NCI-H2227 (cell line): ENCODE measurements around the gene SSBP1.
"Not testable (repeated sequence)": the region's sequence is repeated elsewhere in the genome, so short reads cannot be mapped to it uniquely, and the experiment has no call there.

Experiments
- DNase-seq: peaks from one replicate; lab custom pipeline; 2025; ENCODE audit not compliant: unreplicated experiment; lab: John Stamatoyannopoulos, UW

The SSBP1 gene, protein sequence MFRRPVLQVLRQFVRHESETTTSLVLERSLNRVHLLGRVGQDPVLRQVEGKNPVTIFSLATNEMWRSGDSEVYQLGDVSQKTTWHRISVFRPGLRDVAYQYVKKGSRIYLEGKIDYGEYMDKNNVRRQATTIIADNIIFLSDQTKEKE

DNA sequence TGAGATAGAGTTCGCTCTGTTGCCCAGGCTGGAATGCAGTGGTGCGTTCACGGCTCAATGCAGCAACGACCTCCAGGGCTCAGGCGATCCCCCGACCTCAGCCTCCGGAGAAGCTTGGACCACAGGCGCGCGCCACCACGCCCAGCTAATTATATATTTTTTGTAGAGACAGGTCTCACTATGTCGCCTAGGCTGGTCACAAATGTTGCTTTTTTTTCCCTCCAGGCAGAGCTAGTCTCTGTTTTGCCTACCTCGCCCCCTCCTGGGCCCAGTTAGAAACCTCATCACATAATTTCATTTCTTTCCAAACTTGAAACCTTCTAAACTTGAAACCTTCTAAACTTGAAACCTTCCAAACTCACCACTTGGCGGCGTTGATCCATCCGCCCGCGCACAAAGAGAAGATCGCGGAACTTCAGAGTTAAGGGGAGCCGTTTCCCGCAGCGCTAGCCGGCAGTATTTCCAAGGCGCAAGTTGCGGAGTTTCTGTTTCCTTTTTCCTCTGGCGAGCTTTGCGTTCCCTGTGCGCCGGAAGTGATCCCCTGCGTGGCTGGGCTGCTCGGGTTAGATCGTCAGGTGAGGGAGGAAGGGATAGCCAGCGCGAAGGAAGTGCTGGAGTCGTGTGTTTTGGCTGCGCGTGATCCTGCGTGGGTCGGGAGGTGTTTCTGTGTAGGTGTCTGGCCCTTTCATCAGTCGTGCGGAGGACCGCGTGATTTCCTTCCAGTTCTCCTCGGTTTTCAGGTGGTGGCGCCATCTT lies at the start of gene SSBP1:
Gene SSBP1, plus strand, starts transcription at position 523 of the 756 bp plus-strand sequence. CDS start 809 bp downstream, outside the sequence.
- DNase-seq = peak; percentile 98

DNA sequence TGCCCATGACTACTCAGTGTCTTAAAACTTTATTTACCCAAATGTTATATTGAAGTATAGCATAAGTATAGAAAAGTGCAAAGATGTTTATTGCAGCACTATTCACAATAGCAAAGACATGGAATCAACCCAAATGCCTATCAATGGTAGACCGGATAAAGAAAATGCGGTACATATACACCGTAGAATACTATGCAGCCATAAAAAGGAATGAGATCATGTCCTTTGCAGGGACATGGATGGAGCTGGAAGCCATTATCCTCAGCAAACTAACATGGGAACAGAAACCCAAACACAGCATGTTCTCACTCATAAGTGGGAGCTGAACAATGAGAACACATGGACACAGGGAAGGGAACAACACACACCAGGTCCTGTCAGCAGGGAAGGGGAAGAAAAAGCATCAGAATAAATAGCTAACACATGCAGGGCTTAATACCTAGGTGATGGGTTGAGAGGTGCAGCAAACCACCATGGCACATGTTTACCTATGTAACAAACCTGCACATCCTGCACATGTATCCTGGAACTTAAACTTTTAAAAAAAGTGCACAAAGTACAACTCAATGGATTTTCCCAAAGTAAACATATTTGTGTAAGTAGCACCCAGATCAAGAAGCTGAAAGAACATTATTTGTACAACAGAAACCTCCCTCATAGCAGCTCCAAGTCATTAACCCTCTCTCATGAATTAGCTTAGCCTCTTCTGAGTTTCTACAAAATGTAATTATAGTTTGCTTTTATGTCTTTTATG lies 48.9 kb upstream of the SSBP1 start:
- DNase-seq = not testable (repeated sequence)

DNA sequence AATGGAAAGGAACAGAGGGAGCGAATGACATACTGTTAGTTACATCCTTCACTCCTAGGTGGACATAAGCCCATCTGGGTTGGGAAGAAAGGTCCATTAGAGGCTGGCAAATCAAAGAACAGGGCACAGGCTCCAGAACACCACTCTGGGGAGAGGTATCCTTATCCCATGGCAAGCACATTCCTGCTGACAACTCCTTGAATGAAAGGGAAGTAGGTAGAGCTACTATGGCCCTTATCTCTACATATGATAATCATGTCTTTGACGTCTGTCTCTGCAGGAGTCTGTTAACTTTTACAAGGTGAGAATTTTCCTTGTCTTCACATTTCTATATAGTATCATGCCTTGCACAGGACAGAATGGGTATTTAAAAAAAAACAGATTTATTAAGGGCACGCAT lies 46.6 kb upstream of the SSBP1 start:
- no peak for DNase-seq

DNA sequence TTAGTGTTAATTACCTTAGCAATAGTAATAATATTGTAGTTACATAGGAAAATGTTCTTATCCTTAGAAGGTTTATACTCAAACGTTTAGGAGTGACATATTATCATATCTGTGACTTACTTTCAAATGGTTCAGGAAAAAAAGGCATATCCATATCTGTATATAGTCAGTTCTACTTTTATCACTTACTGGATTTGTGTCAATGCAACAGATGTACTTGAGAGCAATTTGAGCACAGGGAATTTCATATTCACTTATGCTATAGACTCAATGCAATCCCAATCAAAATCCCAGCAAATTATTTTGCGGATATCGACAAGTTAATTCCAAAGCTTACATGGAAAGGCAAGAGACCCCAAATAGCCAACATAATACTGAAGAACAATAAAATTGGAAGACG lies 46.2 kb upstream of the SSBP1 start:
- DNase-seq = no peak

DNA sequence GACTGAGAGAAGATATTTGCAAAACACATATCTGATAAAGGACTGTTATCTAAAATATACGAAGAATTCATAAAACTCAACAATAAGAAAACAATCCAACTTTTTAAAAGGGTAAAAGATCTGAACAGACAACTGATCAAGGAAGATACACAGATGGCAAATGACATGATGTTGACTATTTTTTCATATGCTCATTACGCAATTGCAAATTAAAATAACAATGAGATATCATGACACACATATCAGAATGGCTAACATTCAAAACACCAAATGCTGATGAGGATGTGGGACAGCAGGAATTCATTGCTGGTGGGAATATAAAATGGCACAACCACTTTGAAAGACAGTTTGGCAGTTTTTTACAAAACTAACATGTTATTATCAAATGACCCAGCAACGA lies 45.1 kb upstream of the SSBP1 start:
- no peak for DNase-seq

DNA sequence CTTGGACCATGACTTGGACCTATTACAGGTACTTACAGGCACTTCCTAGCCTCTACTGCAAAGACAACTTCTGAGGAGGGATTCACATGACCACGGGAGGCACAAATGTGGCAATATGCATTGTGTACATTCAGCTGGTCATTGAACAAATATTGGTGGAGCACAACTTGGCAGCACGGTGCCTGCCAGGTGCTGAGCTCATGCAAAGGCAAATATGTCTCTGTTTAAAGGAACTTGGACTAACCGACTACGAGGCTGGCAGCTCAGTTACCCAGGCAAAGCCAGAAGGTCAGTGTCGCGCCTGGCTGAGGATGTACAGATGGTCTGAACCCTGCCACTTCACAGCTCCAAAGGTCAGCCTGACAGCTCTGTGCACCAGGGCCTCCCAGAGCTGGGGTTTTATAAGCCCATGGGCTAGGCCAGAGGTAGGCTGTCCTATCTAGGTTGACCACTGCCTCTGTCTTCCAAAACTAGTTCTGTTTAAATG lies 42.3 kb upstream of the SSBP1 start:
- no peak for DNase-seq

DNA sequence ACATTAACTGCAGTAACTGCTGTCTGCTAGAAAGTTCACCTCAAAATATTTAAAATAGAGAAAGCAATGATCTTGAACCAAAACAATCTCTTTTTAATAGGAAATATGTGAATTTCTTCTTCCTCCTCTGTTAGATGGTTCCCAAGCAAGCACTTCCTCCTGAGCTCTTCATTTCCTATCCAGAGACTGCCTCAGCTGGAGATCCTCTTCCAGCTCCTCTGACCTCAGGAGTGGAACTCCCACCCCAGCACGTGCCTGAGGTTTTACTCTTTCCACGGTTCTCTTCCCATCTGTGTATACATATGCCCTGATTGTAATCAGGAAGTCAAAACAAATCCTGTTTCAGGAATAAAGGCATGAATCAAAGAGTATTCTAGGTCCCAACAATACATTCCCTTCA lies 41.8 kb upstream of the SSBP1 start:
- no peak for DNase-seq

DNA sequence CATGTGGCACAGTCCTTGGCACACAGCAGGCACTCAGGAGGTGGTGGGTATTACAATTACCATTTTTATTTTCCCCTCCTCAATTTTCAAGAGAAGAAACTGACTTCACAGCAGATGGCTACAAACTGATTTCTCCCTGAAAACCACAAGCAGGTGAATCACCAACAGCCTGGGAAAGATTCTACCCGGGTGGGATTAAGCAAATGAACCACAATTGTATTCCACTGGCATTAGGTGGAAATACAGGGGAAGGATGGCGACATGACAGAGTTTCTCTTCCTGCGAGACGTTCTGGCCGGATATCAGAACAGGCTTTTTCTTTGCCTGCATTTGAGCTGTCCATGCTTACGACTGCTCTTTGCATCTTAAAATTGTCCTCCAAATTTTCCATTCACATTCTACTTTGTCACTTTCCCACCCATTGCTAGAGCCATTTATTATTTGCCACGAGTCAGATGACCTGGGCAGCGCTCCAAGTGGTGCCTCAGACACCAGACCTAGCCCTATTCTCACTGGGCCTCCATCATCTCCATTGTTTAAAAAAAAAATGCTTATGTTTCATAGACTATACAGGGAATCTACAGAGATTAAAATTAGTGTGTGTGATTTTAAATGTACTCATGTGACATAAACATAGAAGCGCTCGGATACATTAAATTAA lies 40.8 kb upstream of the SSBP1 start:
- DNase-seq = no peak

DNA sequence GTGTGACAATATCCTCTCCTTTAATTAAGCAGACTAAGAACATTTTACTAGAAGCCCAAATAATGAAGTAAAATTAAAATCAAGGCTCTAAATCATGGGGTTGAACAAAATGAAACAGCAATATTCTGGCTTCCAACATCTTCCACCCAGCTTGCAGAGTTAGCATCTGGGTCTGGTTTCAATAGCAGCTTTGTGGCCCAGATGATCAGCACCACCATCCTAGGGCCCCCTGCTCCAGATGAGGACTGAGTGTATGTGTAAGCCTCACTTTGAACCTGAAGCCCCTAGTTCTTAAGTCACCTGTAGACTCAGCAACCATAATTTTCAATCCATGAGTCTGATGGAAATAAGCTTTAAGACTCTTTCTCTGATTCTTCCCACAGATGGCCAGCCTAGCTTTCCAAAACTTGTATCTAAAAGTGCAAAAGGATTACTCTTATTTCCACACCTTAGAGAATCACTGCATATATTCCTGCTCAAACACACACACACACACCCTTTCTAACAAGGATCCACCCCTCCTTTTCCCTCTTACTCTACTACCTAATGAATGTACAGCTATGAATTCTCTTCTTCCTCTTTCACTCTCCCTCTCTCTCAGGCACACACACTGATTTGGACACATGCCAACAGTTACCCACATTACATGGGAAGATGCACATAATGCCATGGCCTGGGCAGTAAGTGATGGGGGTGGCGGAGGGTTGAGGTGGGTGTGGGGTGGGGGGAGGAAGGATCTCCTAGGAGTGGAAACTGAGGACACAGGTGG lies 39.7 kb upstream of the SSBP1 start:
- DNase-seq = no peak

DNA sequence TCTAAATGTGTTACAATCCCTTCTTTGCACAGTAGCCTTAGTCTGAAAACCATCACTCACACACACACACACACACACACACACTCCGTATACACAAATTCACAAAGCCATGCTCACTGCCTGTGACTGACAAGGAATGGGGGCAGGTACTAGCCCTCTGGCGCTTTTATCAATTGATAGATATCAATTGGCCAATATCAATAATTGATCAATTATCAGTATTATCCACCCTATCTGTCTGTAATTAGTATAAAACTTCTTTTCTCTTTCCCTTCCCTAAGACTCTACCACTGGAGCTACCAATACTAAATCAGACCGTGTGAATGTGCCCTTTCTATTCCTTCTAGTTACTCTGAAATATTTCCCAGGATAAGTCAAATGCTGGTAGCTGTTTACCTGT lies 38.3 kb upstream of the SSBP1 start:
- DNase-seq = no peak

DNA sequence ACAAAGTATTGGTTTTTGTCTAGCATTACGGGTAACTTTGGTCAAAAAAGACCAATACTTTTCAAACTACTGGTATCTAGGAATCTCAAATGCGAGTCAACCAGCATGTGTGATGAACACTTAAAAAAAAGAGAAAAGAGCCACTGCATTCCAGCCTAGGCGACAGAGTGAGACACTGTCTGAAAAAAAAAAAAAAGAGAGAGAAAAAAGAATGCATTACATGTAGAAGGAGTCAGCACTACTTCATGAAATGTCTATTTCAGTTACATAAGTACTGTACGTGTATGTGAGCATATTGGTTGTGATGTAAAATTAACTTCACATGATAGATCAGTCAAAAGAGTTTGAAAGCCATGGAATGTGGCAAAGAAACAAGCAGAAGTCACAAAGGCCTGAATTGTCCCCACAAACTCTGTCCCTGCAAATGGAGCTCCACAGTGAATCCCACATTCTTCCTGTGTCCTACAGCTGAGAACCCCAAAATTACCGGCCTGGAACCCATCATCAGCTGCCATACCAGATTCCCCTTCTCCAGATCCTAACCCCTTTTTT lies 37.8 kb upstream of the SSBP1 start:
- no peak for DNase-seq

DNA sequence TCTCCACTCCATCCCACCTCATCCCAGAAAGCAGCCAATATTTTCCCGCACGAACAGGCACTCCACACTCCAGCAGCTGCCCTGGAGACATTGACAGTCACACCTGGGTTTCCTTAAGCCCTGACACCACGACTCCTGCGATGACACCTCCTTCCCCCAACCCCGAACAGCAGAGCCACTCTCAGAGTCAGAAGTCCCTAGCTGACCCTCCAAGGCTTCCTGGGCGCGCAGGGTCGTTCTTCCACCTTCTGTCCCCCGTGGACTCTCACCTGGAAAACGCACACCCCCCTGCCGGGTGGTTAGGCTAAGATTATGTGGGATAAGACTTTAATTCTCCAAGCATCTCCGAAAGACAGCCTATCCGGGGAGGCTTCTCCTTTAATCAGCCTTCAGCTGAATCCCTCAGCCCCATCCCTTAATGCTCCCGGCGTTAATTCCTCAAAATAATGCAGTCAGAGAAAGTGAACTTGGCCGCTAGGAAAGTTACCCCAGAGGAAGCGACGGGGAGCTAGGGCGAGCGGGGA lies 37.2 kb upstream of the SSBP1 start:
- DNase-seq = no peak

DNA sequence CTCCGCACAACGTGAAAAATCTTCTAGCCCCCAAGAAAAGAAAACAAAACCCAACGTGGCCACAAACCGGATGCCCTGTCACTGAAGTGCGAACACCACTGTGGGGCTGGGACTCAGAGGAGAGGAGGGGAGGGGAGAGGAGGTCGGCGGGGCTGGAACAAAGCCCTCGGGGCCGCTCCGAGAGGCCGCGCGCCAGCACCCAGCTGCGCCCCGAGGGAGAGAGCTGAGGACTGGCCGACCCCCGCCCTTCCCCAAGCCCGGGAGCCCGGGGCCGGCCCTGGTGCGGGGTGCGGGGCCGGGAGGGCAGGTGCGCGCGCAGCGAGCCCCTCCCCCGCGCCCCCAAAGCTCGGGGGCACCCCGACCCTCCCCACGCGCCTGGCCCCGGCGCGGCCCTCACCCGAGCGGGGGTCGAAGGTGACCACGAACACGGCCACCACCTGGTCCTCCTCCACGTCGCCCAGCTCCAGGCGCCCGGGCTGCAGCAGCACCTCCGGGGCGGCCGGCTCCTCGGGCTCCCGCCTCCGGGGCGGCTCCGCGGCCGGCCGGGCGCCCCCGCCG lies 36.6 kb upstream of the SSBP1 start:
- DNase-seq = peak; percentile 58

DNA sequence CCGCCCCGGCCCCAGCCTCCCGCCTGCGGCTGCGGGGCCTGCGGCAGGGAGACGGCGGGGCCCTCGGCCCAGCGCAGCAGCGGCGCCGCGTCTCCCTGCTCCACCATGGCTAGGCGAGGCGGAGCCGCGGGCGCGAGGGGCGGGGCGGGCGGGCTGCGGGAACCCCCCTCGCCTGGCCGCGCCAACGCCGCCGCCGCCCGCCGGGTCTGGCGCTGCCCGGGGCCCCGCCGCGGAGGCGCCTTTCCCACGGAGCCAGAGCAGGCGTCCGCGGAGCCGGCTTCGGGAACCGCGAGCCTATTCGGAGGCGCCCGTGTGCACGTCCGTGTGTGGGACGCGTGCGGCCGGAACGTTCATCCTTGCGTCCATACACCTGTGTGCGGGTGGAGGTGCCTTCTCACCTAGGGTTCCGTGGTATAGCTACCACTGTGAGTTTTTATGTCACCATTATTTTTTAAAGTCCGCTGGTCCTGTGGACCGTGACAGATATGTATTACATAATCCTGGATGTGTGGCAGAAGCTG lies 36.1 kb upstream of the SSBP1 start, which contains the start of gene DENND11:
Gene DENND11, minus strand, starts transcription at position 120 of the 521 bp plus-strand sequence. Its CDS starts 13 bp downstream, at position 107.
- DNase-seq = peak; percentile 74

DNA sequence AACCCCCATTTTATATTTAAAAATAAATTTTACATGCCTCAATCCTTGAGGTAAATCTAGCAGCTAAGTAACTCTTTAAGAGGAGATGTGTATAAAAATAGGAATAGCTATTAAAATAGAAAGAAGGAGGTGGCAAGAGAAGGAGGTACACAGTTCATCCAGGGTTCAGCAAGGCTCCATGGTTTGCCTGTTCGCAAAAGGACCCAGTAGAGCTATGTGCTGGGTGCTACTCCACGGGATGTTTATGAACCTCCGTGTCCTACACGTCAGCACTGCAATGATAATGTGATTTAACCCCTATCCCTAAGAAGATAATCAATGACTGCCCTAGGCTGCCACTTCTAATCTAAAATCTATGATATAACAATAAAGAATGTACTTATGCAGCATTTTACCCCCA lies 35.3 kb upstream of the SSBP1 start:
- no peak for DNase-seq

DNA sequence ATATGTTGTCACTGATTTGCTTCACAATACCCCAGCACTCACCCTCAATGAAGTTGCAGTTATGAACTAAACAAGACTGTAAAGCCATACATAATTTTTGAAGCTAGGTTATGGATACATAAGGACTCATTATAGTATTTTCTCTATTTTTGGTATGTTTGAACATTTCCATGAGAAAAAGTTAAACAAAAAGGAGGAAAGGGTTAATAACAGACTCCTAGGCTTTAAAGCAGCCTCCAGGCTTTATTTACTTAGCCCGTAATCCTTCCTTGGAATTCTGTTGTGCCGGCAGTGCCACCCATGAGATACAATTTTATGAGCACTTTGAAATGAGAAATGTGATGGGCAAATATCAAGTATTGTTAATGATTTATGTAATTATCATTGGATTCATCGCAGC lies 34.0 kb upstream of the SSBP1 start:
- DNase-seq = no peak

DNA sequence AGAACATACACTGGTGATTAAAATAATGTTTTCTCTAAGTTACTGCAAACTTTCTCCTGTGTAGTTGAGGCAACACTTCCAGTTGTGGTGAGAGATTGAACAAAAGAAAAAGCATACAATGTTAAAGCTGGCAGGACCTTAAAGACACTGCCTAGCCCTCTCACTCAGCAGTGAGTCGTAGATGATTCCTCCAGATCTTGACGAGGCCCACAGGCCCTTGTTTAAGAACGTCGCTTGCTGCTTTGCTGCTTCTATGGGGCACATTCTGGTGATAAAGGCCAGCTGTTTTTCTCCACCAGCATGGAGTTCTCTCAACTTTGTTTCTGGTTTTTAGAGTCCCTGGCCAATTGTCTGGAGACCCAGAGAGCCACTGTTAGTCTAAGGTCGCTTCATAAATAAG lies 33.4 kb upstream of the SSBP1 start:
- no peak for DNase-seq

DNA sequence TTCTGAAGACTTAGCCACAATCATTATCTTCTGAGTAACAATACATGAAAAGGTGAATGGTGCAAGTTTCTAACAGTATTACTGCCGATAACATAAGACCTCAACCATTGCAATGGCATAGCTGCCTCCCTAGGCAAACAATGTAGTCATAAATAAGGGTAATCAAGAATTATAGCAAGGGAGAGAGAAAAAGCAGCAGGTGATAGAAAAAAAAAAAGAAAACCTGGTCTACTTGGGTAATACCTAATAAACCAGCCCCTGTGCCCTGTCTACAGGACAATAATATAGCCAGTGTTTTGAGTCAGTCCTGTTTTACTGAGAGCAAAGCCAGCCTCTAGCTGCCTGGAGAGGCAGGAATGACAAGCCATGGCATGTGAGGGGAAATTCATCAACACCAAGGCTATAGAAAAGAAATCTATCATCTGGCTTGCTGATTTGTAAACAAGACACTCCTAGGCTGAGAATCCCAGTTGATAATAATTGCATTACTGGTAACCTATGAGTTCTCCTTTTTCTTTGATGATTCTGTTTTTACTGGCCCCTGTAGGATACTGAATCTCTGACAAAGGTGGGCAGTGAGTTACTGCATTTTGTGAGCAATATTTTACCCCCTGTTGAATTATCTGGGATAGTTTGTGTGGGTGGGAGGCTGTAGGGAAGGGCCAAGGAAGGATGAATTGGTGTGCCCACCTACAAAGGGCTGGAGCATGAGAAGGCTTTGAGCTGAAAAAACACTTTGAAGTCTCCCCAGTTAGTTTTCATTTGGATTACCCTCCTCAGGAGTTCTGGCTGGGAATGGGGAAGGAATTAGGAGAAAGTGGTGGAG lies 31.7 kb upstream of the SSBP1 start:
- DNase-seq = no peak

DNA sequence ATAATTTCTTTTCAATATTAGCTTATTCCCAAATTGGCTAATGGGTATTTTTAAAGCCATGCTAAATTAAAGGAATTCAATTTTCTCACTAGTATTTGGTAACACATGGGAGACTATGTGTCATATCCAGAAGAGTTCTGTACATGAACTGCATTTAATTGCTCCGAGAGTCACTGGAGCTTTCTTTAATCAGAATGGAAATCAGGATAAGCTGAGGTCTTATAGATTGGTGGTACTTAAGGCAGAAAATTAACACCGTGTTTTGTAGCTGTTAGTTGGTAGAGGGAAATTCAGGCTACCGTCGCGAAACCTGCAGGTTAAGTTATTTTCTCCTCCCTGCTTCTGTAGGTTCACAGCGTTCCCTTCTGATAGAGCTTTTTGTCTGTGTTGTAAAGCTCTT lies 29.8 kb upstream of the SSBP1 start, which contains the start of gene WEE2:
Gene WEE2, plus strand, starts transcription at position 3 of the 400 bp plus-strand sequence. CDS start 406 bp downstream, outside the sequence.
- DNase-seq = no peak
